ENCODE data around the gene PSME3IP1.

PSME3IP1 gene

DNA sequence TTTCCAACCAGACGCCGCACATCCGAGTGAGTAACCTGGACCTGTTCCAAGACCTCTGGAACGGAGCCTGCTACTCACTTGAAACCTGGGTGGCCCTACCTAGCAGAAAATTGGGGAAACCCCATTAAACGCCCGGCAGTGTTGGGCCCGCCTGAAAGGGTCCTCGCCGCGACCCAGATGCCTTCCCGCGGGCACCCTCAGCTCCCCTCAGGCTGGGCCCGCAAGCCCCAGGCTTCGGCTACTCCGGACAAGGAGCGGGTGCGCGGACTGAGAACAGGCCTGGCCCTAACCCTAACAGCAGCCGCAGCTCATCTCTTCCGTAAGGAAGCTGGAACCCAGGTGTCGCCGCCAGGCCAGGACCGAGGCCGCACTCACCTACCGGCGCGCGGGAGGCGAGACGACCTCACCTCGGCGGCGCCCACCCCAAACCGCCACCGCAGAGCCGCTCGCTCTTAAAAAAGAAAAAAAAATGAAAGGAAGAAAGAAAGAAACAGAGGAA lies 344 bp downstream of the PSME3IP1 start (continued):
- TF ChIP-seq ZNF664 (tag by site-specific recombination; IDR thresholded peaks at IDR 0.05) (no peak), RBAK (tag by site-specific recombination; IDR thresholded peaks at IDR 0.05) (no peak), GLIS2 (tag by site-specific recombination; IDR thresholded peaks at IDR 0.05) (no peak), ZNF37A (tag by site-specific recombination; IDR thresholded peaks at IDR 0.05) (no peak), ZNF558 (tag by site-specific recombination; IDR thresholded peaks at IDR 0.05) (no peak), KLF1 (tag by site-specific recombination; IDR thresholded peaks at IDR 0.05) (no peak), ZNF292 (tag by site-specific recombination; IDR thresholded peaks at IDR 0.05; ENCODE audit: borderline replicate concordance, low read depth) (no peak), MEIS1 (CRISPR knock-in tag; IDR thresholded peaks at IDR 0.05; ENCODE audit: borderline replicate concordance) (no peak), ZNF140 (tag by site-specific recombination; IDR thresholded peaks at IDR 0.05) (no peak), ZNF654 (tag by site-specific recombination; IDR thresholded peaks at IDR 0.05; ENCODE audit: low read depth) (no peak), HOXC10 (CRISPR knock-in tag; IDR thresholded peaks at IDR 0.05) (no peak), ZNF48 (tag by site-specific recombination; IDR thresholded peaks at IDR 0.05) (no peak), ZNF785 (tag by site-specific recombination; IDR thresholded peaks at IDR 0.05) (no peak)
- TF ChIP-seq, protein P1, sequence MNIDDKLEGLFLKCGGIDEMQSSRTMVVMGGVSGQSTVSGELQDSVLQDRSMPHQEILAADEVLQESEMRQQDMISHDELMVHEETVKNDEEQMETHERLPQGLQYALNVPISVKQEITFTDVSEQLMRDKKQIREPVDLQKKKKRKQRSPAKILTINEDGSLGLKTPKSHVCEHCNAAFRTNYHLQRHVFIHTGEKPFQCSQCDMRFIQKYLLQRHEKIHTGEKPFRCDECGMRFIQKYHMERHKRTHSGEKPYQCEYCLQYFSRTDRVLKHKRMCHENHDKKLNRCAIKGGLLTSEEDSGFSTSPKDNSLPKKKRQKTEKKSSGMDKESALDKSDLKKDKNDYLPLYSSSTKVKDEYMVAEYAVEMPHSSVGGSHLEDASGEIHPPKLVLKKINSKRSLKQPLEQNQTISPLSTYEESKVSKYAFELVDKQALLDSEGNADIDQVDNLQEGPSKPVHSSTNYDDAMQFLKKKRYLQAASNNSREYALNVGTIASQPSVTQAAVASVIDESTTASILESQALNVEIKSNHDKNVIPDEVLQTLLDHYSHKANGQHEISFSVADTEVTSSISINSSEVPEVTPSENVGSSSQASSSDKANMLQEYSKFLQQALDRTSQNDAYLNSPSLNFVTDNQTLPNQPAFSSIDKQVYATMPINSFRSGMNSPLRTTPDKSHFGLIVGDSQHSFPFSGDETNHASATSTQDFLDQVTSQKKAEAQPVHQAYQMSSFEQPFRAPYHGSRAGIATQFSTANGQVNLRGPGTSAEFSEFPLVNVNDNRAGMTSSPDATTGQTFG (tag by site-specific recombination; IDR thresholded peaks at IDR 0.05; ENCODE audit: borderline replicate concordance): no peak
- TF ChIP-seq, protein P2, sequence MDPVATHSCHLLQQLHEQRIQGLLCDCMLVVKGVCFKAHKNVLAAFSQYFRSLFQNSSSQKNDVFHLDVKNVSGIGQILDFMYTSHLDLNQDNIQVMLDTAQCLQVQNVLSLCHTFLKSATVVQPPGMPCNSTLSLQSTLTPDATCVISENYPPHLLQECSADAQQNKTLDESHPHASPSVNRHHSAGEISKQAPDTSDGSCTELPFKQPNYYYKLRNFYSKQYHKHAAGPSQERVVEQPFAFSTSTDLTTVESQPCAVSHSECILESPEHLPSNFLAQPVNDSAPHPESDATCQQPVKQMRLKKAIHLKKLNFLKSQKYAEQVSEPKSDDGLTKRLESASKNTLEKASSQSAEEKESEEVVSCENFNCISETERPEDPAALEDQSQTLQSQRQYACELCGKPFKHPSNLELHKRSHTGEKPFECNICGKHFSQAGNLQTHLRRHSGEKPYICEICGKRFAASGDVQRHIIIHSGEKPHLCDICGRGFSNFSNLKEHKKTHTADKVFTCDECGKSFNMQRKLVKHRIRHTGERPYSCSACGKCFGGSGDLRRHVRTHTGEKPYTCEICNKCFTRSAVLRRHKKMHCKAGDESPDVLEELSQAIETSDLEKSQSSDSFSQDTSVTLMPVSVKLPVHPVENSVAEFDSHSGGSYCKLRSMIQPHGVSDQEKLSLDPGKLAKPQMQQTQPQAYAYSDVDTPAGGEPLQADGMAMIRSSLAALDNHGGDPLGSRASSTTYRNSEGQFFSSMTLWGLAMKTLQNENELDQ (tag by site-specific recombination; IDR thresholded peaks at IDR 0.05; ENCODE audit: low read depth): no peak
- TF ChIP-seq, protein P3, sequence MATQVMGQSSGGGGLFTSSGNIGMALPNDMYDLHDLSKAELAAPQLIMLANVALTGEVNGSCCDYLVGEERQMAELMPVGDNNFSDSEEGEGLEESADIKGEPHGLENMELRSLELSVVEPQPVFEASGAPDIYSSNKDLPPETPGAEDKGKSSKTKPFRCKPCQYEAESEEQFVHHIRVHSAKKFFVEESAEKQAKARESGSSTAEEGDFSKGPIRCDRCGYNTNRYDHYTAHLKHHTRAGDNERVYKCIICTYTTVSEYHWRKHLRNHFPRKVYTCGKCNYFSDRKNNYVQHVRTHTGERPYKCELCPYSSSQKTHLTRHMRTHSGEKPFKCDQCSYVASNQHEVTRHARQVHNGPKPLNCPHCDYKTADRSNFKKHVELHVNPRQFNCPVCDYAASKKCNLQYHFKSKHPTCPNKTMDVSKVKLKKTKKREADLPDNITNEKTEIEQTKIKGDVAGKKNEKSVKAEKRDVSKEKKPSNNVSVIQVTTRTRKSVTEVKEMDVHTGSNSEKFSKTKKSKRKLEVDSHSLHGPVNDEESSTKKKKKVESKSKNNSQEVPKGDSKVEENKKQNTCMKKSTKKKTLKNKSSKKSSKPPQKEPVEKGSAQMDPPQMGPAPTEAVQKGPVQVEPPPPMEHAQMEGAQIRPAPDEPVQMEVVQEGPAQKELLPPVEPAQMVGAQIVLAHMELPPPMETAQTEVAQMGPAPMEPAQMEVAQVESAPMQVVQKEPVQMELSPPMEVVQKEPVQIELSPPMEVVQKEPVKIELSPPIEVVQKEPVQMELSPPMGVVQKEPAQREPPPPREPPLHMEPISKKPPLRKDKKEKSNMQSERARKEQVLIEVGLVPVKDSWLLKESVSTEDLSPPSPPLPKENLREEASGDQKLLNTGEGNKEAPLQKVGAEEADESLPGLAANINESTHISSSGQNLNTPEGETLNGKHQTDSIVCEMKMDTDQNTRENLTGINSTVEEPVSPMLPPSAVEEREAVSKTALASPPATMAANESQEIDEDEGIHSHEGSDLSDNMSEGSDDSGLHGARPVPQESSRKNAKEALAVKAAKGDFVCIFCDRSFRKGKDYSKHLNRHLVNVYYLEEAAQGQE (tag by site-specific recombination; IDR thresholded peaks at IDR 0.05): no peak; the same call in 1 of the 2 replicates
- TF ChIP-seq, protein P4, sequence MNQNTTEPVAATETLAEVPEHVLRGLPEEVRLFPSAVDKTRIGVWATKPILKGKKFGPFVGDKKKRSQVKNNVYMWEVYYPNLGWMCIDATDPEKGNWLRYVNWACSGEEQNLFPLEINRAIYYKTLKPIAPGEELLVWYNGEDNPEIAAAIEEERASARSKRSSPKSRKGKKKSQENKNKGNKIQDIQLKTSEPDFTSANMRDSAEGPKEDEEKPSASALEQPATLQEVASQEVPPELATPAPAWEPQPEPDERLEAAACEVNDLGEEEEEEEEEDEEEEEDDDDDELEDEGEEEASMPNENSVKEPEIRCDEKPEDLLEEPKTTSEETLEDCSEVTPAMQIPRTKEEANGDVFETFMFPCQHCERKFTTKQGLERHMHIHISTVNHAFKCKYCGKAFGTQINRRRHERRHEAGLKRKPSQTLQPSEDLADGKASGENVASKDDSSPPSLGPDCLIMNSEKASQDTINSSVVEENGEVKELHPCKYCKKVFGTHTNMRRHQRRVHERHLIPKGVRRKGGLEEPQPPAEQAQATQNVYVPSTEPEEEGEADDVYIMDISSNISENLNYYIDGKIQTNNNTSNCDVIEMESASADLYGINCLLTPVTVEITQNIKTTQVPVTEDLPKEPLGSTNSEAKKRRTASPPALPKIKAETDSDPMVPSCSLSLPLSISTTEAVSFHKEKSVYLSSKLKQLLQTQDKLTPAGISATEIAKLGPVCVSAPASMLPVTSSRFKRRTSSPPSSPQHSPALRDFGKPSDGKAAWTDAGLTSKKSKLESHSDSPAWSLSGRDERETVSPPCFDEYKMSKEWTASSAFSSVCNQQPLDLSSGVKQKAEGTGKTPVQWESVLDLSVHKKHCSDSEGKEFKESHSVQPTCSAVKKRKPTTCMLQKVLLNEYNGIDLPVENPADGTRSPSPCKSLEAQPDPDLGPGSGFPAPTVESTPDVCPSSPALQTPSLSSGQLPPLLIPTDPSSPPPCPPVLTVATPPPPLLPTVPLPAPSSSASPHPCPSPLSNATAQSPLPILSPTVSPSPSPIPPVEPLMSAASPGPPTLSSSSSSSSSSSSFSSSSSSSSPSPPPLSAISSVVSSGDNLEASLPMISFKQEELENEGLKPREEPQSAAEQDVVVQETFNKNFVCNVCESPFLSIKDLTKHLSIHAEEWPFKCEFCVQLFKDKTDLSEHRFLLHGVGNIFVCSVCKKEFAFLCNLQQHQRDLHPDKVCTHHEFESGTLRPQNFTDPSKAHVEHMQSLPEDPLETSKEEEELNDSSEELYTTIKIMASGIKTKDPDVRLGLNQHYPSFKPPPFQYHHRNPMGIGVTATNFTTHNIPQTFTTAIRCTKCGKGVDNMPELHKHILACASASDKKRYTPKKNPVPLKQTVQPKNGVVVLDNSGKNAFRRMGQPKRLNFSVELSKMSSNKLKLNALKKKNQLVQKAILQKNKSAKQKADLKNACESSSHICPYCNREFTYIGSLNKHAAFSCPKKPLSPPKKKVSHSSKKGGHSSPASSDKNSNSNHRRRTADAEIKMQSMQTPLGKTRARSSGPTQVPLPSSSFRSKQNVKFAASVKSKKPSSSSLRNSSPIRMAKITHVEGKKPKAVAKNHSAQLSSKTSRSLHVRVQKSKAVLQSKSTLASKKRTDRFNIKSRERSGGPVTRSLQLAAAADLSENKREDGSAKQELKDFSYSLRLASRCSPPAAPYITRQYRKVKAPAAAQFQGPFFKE (tag by site-specific recombination; IDR thresholded peaks at IDR 0.05; ENCODE audit: borderline replicate concordance): no peak
- TF ChIP-seq, protein P5, sequence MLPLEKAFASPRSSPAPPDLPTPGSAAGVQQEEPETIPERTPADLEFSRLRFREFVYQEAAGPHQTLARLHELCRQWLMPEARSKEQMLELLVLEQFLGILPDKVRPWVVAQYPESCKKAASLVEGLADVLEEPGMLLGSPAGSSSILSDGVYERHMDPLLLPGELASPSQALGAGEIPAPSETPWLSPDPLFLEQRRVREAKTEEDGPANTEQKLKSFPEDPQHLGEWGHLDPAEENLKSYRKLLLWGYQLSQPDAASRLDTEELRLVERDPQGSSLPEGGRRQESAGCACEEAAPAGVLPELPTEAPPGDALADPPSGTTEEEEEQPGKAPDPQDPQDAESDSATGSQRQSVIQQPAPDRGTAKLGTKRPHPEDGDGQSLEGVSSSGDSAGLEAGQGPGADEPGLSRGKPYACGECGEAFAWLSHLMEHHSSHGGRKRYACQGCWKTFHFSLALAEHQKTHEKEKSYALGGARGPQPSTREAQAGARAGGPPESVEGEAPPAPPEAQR (tag by site-specific recombination; IDR thresholded peaks at IDR 0.05): 0 out of 2 replicates have a peak, but pooled peaks have one; percentile 38
- TF ChIP-seq, protein P6, sequence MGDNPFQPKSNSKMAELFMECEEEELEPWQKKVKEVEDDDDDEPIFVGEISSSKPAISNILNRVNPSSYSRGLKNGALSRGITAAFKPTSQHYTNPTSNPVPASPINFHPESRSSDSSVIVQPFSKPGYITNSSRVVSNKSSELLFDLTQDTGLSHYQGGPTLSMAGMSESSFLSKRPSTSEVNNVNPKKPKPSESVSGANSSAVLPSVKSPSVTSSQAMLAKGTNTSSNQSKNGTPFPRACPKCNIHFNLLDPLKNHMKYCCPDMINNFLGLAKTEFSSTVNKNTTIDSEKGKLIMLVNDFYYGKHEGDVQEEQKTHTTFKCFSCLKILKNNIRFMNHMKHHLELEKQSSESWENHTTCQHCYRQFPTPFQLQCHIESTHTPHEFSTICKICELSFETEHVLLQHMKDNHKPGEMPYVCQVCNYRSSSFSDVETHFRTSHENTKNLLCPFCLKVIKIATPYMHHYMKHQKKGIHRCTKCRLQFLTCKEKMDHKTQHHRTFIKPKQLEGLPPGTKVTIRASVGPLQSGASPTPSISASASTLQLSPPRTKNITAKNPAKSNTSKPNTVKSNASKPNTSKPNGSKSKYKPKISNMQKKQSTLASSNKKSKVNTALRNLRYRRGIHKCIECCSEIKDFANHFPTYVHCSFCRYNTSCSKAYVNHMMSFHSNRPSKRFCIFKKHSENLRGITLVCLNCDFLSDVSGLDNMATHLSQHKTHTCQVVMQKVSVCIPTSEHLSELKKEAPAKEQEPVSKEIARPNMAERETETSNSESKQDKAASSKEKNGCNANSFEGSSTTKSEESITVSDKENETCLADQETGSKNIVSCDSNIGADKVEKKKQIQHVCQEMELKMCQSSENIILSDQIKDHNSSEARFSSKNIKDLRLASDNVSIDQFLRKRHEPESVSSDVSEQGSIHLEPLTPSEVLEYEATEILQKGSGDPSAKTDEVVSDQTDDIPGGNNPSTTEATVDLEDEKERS (tag by site-specific recombination; IDR thresholded peaks at IDR 0.05): no peak

Measured in HEK293 (cell line).